Hindlimb muscle (tissue), 1 donor: Measurements from ENCODE around the gene GRIA1. TPM values are rescaled to one million over a fixed set of nuclear protein-coding genes. Genes with fewer than 3 reads are reported as not detected.
A peak's percentile ranks its signal among the peaks of the same experiment; 100 is the strongest.

ENCODE experiments used
- DNase-seq: peaks from one replicate; pipeline ENCODE4 v3.0.0-alpha.2; 2013
- polyA plus RNA-seq: library from polyadenylated mRNA; unstranded; fragments of 120-200 nt; gene quantifications from one replicate; pipeline ENCODE4 v1.2.1, GENCODE V29; 2013; ENCODE audit not compliant: insufficient read length

Gene GRIA1
- polyA plus RNA-seq, 1 donor, result 0.28 TPM

GRCh38 chr5:153617190-153617589 is 126.7 kb downstream of the GRIA1 start:
- no peak for DNase-seq

- DNase-seq, result no peak
These were observed 127.8 kb downstream of the GRIA1 start for GRCh38 chr5:153618307-153618706.

GRCh38 chr5:153618867-153619266 is 128.4 kb downstream of the GRIA1 start:
- no peak for DNase-seq

GRCh38 chr5:153619771-153620170 is 129.3 kb downstream of the GRIA1 start:
- no peak for DNase-seq

GRCh38 chr5:153623124-153623523 is 132.7 kb downstream of the GRIA1 start:
- no peak for DNase-seq

- DNase-seq, result no peak
These were observed 133.4 kb downstream of the GRIA1 start for GRCh38 chr5:153623751-153624450.

GRCh38 chr5:153624451-153624765 is 133.9 kb downstream of the GRIA1 start:
- DNase-seq, result no peak

GRCh38 chr5:153625826-153626354 is 135.4 kb downstream of the GRIA1 start:
- DNase-seq, result no peak

GRCh38 chr5:153626836-153627235 is 136.4 kb downstream of the GRIA1 start:
- no peak for DNase-seq

- DNase-seq, result no peak
These were observed 138.8 kb downstream of the GRIA1 start for GRCh38 chr5:153629027-153629895.

GRCh38 chr5:153630546-153630945 is 140.1 kb downstream of the GRIA1 start:
- no peak for DNase-seq

GRCh38 chr5:153632748-153633290 is 142.3 kb downstream of the GRIA1 start:
- no peak for DNase-seq

- DNase-seq, result no peak
These were observed 146.4 kb downstream of the GRIA1 start for GRCh38 chr5:153636670-153637451.

GRCh38 chr5:153640293-153640692 is 149.8 kb downstream of the GRIA1 start:
- no peak for DNase-seq

GRCh38 chr5:153641183-153641688 is 150.8 kb downstream of the GRIA1 start:
- DNase-seq, result peak; percentile 6

- DNase-seq, result no peak
These were observed 164.2 kb downstream of the GRIA1 start for GRCh38 chr5:153654504-153655200.

- no peak for DNase-seq
These were observed 164.7 kb downstream of the GRIA1 start for GRCh38 chr5:153655201-153655510.

GRCh38 chr5:153658149-153658548 is 167.7 kb downstream of the GRIA1 start:
- DNase-seq, result no peak

GRCh38 chr5:153658606-153659005 is 168.1 kb downstream of the GRIA1 start:
- DNase-seq, result no peak

- DNase-seq, result no peak
These were observed 168.7 kb downstream of the GRIA1 start for GRCh38 chr5:153659039-153659736.

- DNase-seq, result no peak
These were observed 170.4 kb downstream of the GRIA1 start for GRCh38 chr5:153660919-153661318.
